Suppressor macrophage treated with lipopolysaccharide for 4 hours (primary cell): ENCODE measurements around the gene OGFRL1.
A peak's percentile ranks its signal among the peaks of the same experiment; 100 is the strongest.

Experiments used
- DNase-seq: peaks from one replicate; pipeline ENCODE4 v3.0.0-alpha.2; 2020

OGFRL1 gene

DNA sequence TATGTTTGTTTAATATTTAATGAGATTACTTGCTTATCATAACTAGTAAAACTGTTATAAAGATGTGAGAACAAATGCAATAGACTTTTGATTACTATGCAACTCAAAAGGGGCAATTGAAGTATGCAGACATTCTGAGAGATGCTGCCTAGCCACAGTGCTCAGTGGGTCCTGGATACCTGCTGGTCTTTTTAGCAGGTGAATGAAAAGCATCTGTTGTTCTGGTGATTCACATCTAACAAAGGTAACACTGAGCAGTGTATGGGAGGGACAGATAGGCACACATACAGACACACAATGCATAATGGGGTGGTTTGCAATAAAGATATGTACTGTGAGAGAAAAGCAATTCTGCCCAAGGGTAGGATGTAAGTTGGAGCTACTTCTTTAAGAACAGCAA lies 46.9 kb downstream of the OGFRL1 start:
- no peak for DNase-seq

DNA sequence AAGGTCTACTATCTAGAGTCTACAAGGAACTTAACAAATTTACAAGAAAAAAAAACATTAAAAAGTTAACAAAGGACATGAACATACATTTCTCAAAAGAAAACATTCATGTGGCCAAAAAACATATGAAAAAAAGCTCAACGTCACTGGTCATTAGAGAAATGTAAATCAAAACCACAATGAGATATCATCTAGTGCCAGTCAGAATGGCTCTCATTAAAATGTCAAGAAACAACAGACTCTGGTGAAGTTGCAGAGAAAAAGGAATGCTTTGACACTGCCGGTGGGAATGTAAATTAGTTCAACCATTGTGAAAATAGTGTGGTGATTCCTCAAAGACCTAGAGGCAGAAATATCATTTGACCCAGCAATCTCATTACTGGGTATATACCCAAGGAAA lies 48.3 kb downstream of the OGFRL1 start:
- DNase-seq = no peak

DNA sequence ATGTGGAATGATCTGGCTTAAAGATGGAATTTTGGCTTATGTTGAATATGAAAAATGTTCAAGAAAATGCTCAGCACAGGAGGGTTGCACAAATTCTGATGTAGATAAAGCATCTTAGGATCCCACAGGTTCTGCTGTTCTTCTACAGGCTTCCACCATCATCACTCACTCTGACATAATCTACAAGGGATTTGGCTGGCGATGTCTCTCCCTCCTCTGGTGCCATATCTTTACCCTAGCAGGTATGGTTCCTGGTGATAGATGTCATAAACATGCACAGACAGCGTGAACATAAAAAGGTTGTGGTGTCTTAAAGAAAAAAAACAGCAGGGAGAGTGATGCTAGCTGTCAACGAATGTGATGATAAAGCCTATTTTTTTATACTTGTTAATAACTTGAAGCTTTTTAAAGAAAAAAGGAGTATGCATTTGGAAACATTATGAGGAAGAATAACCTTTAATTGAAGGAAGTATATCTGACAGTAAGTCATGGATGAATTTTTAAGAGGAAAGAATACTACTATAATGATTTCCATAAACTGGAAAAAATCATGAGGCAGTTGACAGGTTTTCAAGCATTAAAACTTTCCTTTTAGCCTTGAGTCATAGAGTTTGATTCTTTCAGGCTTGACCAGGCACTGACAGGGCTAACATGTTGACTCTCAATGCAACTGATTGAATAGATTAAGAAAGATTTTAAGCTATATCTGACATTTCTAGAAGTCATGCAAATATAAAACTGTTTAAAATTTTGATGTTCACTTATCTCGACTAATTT lies 50.1 kb downstream of the OGFRL1 start:
- DNase-seq = no peak

DNA sequence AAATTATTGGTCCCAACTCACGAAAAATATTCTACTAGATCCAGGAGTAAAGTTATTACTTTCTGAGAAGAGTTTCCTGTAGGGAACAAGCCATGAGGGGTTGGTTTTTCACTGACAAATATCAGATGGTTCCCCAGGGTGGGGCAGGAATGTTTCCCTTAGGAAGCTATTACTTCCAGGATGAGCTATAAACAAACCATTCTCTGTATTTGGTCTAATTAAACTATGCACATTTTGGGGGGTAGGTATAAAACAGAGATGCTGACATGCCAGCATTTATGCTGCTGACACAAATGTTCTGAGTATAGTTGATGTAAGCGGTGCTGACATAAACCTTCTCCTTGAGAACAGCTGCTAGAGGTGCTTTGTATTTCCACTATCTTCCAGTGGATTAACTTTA lies 54.2 kb downstream of the OGFRL1 start:
- DNase-seq = no peak

DNA sequence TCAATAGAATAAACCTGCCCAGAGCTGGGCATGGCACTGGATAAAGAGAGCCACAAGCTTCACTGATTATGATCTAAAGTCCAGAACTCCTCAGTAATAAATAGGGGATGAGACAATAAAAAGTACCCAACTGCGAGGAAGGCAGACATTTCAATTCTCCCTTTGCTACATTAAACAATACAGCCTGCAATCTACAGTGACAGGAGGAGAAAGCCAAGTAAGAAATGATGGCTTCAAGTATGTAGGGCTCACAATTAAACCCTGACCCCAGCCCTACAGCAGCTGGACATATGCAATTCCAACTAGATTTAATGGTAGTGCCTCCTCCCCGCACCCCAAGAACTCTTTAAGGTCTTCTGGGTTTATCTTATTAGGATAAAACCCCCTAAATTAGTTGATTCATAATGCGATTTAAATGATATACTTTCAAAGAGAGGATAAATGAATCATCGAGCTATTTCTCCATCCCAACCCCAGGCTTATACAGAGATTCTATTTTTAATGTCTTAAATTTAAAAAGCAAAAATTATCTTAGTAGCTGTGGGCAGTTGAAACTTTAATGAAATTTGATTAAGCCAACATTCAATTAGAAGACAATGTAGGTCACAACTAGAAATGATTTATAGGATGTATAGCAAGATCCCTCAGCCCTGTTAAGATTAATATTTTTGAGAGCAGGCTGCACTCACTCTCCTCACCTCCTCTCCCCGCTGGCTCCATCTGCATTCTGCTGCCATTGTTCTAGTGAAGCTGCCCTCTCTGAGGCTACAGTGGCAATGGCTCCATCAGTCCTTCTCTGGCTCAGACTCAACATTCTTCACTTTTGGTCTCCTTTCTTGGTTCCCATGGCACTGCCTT lies 57.1 kb downstream of the OGFRL1 start:
- DNase-seq = peak; percentile 54

DNA sequence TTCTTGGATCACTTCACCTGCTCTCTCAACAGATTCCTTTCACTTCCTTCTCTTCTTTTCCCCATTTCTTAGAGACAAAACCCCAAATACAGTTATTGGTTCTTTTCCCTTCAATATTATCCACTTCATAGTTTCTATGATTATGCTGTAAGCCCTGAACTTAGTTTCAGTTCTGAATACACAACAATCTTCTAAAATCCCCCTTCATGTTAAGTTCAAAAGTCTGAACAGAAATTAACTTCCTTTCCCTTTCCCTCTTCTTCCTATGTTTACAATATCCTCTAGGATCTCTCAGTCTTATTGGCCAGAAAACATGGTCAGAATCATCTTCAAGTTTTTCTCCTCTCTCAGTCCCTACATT lies 57.7 kb downstream of the OGFRL1 start:
- peak; percentile 56 for DNase-seq

DNA sequence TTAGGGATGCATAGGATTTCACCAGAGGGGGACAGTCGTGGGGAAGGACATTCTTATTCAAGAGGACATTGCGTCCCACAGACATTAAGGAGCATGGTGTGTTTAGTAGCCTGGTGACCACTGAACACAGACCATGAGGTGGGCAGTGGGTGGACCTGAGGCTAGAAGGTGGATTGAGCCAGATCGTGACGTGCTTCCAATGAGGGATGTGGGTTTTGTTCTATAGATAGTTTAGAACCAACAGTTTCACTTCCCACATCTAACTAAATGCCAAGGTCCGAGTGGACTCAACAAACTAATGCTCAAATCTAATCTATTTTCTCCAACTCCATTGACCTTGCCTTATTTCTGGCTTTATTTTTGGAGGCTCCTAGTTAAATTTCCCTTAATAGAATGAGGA lies 58.5 kb downstream of the OGFRL1 start:
- peak; percentile 67 for DNase-seq

DNA sequence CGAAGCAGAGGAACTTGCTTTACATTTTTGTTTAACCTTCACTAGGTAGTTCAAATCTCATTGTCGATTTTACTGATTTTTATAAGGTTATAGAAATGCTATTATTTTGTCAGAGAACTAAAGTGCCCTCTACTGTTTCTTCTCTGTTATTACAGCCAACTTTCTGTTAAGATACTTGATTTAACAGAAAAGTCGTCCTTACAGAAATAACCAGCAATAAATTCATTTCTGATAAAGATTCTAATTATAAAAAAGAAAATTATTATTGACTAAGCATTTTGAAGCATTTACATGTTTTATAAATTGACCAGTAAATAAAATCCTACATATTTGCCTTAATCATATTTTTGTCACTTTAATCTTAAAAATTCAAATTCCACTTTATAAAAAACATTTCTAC lies 60.8 kb downstream of the OGFRL1 start:
- peak; percentile 73 for DNase-seq

DNA sequence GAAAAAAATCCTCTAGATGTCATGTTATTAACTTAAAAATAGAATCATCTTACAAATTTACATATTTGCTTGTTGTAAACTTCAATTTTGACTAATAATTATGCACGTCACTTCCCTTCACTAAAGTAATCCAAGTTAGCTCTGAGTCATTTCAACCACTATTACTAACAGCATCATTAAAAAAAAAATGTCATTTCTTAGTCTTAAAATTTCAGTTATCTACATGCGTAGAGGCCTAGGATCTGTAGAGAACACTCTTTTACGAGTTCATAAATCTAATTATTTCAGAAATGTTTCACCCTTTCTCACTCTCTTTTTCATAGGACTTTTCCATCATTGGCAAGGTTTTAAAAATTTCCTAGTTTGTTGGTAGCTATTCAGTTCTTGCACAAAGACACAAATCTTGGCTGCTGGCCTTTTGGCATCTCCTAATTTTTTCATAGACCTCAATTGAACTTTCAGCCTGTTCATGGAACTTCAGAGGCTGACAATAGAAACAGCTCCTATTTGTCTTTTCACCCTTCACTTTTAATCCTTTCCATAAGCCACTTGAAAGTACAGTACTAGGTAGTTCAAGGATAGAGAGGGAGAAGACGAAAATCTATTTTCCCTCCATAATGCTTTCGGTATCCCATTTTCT lies 61.5 kb downstream of the OGFRL1 start:
- DNase-seq = no peak

DNA sequence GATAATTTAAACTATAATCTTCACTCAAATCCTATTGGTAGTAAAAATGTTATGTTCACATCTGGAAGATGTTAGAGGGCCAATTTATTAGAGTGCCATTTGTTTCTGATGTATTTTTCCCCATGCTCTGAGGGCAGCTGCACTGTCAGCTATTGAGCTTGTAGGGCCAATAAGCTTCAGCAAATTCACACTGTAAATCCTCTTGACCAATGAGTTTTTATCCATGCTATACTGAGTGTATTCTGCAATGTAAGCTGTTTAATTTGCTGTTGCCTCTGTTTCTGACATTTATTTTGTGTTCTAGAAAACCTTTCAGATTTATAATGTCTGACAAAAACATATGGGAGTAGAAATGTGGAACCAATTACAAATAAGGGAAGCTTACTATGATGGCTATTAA lies 62.6 kb downstream of the OGFRL1 start:
- DNase-seq = no peak
